ENCODE measurements around the gene PLEKHM1.

The PLEKHM1 gene

GRCh38 chr17:45402916-45403315 lies 87.6 kb downstream of the PLEKHM1 start:
- no peak for DNase-seq (ENCODE audit: low read depth, low spot score)

GRCh38 chr17:45398800-45399199 lies 91.7 kb downstream of the PLEKHM1 start:
- DNase-seq (ENCODE audit: low read depth, low spot score): no peak

GRCh38 chr17:45397796-45398195 lies 92.7 kb downstream of the PLEKHM1 start:
- no peak for DNase-seq (ENCODE audit: low read depth, low spot score)

DNA sequence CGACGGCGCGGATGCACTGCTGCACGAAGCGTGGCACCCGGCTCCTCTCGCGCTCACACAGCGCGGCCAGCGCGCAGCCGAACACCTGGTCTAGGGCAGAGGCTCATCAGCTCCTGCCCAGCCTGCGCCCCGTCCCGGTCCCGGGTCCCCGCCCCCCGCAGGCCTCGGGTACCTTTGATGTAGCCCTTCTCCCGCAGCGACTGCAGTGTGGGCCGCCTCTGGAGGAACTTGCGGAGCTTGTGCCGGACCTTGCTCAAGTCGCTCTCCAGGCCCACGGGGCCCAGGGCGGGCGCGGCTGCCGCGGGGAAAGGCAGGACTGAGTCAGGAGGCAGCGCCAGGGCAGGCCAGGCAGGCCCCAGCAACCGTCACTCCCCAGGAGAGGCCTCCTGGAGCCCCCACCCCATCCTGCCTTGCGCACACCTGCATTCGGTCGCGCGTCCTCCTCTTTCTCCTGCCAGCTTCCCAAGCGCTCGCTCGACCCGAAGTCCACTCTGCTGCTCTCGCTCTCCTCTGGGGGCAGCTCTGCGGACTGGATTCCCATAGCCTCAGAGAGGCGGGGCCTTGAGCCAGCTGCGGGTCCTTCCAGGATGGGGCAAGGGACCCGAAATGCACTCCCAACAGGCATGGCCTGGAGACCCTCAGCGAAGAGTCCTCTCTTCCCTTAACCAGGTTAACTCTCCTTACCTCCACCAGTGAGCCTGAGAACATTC lies 93.9 kb downstream of the PLEKHM1 start:
- no peak for DNase-seq (ENCODE audit: low read depth, low spot score)

DNA sequence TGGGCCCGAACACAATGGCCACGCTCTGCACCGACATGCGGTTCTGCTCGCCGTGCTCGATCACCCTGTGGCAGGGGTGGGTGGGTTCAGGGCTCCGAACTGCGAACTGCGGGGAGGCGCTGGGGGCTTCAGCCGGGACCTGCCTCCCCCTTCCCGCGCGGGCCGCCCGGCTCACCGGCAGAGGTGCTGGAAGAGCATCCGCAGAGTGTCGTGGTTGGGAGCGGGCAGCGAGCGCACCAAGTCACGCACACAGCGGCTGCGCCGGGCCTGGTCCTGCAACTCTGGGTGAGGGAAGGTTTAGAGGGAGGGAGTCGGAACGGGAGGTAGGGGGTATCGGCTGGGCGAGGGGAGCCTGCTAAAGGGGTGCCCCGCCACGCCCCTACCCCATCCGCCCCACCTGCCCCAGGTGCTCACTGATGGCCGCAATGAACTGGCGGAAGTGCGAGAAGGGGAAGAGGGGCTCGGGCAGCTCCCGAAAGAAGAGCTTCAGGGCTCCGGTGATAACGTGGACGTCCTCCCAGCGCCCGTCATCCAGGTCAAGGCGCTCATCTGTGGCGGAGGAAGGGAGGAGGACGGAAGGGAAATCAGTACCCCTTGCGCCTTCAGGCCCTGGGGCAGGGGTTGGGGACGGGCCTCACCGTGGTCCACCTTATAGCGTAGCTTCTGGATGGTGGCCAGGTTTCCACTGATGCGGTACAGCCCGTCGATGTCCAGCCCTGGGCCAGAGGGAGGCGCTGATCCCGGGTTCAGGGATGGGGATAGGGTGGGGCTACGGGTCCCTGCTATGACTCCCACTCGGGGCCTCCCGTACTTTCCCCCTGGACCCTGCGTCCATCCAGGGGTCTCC lies 94.7 kb downstream of the PLEKHM1 start:
- DNase-seq (ENCODE audit: low read depth, low spot score): no peak

DNA sequence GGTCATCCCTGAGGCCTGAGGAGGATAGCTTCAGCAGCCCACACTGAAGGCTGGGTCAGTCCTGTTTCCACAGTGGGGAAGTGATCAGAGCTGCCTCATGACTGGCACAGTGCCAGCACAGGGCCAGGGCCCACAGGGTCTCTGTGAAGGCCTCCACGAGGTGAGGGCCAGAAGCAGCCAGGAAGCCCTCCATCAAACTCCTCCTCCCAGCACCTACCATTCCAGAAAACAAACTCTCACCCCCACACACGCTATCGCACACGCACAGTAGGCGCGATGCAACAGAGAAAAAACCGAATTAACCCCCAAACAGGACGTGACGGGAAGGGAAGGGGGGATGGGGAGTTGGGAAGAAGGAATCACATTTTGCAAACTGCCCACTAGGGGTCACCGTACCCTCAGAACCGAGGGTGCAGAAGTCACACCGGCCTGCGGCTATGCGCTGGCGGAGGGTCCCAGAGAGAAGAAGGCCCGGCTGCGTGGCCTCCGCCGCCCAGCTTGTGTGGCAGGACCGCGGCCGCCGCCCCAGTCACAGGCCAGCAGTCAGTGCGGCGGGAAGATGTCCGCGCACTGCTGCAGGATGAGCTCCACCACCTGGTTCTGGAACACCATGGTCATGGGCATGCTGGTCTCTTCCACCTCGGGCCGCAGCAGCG lies 95.5 kb downstream of the PLEKHM1 start:
- no peak for DNase-seq (ENCODE audit: low read depth, low spot score)

- no peak for DNase-seq (ENCODE audit: low read depth, low spot score)
These were observed 96.0 kb downstream of the PLEKHM1 start for GRCh38 chr17:45394564-45394912.

DNA sequence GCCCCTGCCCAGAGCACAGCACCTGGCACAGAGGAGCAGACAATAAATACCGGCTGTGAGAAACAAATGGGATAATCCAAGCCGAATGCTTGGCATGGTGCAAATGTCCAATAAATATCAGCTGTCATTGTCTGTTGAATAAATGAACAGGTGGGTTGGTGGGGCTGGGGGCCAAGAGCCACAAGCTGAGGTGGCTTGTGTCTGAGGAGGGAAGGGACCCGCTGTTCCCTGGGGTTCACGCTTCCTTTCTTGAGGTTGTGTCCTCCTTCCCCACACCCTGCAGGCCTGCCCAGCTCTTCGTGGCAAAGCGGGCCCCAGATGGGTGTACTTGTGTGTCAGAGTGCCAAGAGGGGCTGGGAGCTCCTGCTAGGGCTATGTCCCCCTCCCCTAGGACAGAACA lies 96.4 kb downstream of the PLEKHM1 start:
- DNase-seq (ENCODE audit: low read depth, low spot score): no peak

- no peak for DNase-seq (ENCODE audit: low read depth, low spot score)
These were observed 97.1 kb downstream of the PLEKHM1 start for GRCh38 chr17:45393411-45393810.

GRCh38 chr17:45391918-45392317 lies 98.6 kb downstream of the PLEKHM1 start:
- DNase-seq (ENCODE audit: low read depth, low spot score): no peak

DNA sequence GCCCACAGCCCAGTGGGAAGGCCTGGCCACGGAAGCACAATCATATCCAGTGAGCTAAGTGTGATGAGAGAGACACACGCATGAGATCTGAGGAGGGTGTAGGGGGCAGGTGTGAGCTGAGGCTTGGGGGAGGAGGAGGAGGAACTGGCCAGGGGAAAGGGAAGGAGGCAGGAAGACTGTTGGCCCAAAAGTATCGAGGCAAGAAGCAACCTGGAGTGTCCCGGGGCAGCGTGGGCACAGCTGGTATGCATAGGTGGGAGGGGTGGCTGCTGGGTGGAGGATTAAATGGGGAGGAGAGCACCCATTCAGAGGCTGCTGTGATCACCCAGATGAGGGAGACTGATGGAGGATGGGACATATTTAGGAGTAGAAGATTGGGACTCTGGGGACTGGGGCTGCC lies 99.2 kb downstream of the PLEKHM1 start:
- no peak for DNase-seq (ENCODE audit: low read depth, low spot score)

DNA sequence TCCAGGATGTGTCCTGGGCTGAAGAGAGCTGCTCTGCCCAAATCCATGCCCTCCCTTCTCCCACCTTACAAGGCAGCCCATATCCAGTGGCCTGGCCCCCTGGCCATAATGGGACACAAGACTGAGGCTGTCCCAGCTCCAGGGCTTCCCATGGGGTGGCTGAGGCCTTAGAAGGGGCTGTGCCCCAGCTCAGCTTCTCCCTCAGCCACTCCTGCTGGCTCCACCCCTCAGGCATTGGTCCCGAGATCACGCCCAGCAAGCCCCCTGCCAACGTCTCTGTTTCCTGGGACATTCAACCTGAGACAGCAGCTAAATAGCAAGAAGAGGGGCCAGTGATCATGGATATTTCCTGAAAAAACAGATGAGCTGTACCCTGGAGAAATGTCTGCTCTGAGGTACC lies 101.2 kb downstream of the PLEKHM1 start:
- DNase-seq (ENCODE audit: low read depth, low spot score): no peak

DNA sequence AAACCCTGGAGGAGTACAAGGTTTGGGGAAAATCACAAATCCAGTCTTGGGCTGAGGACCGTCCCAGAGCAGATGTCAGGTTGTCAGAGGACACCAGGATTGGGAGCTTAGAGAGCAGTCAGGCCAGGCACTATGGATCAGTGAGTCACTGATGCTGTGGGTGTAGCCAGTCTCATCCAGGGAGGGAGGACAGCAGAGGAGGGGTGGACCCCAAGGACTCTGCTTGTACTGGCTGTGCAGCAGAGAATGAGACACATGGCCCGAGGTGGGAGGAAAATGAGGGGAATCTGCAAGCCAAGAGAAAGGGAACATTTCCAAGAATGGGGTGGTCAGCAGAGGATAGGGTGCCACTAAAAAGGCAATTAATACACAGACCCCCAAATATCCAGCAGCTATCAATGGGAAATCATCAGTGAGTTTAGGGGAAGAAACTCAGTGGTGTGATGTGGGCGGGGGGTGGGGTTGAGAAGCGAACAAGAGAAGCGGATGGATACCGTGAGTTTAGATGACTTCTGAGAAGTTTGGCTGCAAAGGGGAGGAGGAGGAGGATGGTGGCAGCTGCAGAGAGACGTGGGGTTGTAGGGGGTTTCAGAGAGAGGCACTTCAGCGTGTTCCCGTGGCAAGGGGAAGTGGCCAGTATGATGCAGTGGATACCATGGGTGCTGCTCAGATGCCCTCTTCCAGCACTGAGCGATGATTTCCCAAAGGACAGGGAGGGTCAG lies 101.8 kb downstream of the PLEKHM1 start:
- no peak for DNase-seq (ENCODE audit: low read depth, low spot score)

GRCh38 chr17:45387739-45388138 lies 102.8 kb downstream of the PLEKHM1 start:
- no peak for DNase-seq (ENCODE audit: low read depth, low spot score)

DNA sequence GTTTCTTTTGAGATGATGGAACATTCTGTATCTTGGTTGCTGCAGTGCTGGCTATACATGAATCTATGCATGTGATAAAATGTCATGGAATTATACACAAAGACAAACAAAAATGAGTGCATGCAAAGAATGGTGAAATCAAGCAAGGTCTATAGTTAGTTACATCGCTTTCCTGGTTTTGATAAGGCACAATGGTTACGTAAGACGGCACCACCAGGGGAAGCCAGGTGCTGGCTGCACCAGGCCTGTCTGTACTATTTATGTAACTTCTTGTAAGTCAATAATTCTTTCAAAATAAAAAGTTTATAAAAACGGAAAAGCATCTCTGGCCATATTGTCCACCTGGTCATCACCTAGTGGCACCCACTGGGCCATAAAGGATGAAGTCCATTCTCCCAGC lies 104.3 kb downstream of the PLEKHM1 start:
- DNase-seq (ENCODE audit: low read depth, low spot score): no peak

Measured in activated CD4-positive, CD25-positive, alpha-beta regulatory T cell treated with anti-CD3 and anti-CD28 coated beads, Interleukin-2, amount 50 U/mL, for 16 hours (primary cell).